GM21390 (cell line): ENCODE results near the gene IRF2.

Source experiments
- ATAC-seq: cut with Tn5 transposase; IDR thresholded peaks from one replicate; pipeline ENCODE4 v1.9.1; 2021; ENCODE audit not compliant: unreplicated experiment

Gene IRF2

DNA sequence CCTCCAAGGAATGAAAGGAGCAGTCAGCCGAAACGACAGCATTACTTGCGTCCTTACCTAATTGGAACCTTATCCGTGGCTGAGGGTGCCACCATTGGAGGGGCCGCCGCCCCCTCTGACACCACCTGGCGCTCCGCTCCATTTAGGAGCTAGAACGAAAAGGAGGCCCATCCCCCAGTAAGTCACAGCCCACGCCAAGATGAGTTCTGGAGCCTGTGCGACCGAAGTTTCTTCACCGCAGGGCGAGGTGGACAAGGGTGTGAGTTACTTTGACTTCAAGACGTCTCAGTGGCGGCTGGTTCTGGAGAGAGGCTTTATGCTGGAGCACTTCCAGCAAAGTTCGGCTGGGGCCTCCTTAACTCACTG is 729 bp upstream of the IRF2 start:
- peak; percentile 5 for ATAC-seq

DNA sequence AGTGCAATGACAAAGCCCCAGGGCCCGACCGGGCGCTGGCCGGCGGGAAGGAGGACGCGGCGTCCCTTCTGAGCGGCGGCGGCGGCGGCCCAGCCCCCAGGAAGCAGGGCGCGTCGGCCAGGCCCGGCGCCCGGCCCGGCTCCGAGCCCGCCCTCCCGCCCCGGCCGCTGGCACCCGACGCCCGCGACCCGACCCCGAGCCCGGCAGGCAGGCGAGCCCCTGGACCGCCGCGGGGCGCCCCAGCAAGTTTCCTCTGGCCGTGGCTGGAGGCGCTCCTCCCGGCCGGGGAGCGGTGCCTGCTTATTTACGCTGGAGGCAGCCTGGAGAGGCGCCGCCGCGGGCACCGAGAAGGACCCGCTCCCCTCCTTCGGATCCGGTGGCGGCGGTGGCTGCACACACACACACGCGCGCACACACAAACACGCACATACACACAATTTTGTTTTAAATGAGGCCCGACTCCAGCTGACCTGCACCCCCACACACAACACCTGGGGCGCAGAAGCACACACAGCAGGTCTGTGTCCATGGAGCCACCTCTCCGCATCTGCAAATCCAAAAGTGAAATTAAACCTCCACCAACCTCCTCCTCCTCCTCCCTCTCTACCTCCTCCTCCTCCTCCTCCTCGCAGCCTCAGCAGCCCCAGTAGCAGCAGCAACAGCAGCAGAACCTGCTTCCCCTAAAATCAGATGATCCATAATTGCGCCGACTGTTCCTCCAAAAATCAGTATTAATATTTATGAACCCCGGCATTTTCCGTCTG is 669 bp downstream of the IRF2 start:
- no peak for ATAC-seq

DNA sequence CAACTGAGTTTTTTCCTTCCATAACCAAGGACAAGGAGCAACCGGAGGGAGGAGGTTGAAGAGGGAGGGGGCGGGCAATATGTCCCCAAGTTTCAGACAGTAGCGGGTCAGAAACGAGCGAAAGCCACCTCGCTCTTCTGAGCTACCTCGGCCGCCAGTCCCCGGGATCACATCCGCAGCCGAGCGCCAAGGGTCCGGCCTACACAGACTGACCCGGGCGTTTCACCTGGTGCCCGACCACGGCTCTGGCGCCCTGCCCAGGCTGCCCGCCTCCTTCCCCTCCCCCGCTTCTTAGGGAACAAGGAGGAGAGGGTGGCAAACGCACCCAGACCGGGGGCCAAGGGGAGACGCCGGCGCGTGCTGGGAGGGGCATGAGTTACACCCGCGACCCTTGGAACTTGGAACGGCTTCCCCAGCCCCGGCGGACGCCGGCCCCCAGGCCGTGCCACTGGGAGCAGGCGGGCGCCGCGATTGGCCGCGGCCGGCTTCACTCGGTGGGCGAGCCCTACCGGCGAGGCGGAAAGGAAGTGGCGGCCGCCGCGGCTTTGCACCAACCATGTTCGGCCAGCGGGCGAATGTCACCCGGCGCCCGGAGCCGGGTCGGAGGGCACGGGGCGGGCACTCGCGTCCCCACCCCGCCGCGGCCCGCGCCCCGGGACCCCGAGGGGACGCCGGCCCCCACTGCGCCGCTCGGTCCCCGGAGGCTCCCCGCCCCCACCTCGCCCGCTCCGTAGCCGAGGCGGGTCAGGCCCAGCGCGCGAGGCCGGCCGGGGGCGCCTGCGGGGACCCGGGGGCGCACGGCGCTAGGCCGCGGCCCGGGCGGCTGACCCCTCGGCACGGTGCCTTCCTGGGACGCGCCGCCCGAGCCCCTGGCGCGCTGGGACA is 1.5 kb downstream of the IRF2 start:
- ATAC-seq = no peak

DNA sequence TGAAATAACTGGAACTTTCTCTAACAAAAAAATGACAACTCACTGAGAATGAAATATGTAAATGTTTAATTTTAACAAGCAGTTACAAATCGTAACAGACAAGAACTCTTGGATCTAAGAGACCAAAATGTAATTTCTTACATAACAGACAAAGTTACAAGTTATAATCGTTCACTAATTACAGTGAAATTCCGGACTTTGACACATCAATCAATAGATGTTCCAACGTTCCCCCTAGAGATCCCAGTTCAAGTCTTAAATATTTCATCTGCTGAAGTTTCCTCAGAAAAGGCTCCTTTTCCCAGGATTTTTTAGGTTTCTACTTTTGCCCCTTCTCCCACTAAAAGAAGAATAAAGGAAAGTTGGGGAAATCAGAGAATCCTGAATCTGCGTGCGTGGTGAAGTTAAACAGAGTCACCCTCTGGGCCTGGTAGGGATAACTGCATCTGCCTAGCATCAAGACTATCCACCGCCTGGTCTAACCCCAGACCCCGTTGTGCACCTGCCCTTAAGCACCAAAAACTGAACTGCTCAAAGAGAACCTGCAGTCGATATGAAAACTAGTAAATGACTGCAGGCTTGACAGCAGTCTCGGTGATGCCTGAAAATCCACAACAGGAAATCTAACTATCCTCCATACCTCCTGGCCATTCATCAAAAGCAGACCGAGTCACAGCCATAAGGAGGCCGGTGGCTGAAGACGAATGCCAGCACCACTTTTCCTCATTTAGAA is 2.3 kb downstream of the IRF2 start:
- no peak for ATAC-seq

DNA sequence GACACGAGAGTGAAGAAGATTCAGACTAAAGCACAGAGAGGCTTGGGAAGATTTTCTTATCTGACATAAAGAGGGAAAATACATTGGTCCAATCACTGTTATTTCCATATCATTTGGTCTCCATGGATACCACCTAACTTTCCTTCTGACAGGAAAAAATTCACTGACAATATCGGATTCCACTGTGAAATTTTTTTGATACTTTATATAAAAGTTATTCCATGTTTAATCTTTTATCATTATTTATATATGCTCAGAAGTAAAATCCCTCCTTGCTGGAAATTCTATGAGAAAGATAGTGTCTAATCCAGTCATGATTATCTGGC is 3.6 kb downstream of the IRF2 start:
- no peak for ATAC-seq

DNA sequence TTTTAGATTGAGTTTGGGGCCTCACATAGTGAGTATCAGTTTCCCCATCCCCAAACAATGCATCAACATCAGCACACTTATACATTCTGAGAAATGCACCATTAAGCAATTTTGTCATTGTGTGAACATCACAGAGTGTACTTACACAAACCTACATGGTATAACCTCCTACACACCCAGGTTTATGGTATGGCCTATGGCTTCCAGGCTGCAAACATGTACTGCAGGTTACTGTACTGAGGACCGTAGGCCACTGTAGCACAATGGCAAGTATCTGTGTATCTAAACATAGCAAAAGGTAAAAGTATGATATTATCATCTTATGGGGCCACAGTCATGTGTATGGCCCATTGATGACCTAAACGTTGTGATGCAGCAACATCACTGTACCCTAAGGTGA is 7.7 kb downstream of the IRF2 start:
- ATAC-seq = no peak

DNA sequence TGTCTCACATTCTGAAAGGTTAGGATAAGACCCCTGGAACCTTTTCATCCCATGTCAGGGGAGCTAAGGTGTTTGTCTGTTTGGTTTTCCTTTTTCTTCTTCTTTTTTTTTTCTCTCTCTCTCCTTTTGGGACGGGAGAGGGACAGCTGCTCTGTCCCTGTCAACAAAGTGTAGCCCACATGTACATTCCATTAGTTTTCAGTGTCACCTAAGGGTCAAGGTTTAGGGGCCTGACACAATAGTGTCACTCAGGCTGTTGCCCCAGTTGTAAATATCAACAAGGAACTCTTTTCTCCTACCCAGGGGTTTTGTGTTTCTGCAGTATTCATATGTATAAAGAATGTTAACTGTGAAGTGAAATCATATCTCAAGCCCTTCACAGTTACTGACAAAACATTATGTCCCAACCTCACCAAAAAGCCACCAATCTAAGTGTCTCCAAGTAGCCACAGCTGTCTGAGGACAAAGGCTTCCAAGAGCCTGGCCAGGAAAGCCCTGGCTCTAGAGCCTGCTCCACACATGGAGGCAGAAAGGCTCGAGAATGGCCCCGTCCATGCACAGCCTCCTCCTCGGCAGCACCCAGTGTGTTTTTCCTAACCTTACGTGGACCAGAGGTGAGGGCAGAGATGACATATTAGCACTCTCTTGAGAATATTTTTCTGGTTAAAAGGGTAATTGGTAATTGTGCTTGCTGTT is 9.4 kb downstream of the IRF2 start:
- no peak for ATAC-seq

DNA sequence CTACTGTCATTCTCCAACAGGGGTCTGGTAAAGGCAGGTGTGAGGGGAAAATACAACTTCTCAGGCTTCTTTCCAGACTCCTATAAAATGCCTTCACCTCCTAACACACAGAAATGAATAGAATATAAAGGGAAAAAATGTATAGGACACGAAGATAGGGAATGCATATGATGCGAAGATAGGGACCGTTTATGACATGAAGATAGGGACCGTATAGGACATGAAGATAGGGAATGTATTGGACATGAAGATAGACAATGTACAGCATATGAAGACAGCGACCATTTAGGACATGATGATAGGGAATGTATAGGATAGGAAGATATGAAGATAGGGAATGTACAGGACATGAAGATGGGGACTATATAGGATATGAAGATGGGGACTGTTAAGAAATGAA is 10.5 kb downstream of the IRF2 start:
- no peak for ATAC-seq

DNA sequence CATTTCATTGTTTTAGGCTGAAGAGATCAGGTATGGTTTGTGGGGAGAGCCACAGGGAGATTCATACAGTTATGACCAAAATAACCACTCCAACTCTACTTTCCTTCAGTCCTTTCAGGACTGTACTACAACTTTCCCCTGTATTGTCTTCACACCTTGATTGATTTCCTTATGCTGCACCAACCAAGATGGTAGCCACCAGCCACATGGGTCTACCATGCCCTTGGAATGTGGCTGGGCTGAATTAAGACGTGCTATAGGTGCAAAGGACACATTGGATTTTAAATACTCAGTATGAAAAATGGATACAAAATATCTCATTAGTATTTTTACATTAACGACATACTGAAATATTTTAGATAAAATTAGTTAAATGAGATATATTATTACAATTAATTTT is 11.2 kb downstream of the IRF2 start:
- ATAC-seq = no peak

DNA sequence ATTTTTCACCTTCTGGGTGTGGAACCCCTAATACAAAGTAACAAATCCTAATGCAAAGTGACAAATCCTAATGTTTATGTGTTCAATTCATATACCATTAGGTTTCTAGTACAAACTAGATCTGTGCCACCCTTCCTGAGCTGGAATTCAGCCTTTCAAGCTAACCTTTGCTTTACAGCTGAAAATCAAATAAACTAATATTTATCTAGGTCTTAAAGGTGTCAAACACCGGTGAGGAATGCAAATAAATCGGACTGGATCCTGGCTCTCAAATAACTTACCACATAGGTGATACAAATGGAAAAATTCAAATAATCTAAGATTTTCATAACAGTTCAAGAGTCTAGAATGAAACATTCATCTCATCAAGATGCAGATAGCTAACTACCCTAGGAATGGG is 11.6 kb downstream of the IRF2 start:
- no peak for ATAC-seq

DNA sequence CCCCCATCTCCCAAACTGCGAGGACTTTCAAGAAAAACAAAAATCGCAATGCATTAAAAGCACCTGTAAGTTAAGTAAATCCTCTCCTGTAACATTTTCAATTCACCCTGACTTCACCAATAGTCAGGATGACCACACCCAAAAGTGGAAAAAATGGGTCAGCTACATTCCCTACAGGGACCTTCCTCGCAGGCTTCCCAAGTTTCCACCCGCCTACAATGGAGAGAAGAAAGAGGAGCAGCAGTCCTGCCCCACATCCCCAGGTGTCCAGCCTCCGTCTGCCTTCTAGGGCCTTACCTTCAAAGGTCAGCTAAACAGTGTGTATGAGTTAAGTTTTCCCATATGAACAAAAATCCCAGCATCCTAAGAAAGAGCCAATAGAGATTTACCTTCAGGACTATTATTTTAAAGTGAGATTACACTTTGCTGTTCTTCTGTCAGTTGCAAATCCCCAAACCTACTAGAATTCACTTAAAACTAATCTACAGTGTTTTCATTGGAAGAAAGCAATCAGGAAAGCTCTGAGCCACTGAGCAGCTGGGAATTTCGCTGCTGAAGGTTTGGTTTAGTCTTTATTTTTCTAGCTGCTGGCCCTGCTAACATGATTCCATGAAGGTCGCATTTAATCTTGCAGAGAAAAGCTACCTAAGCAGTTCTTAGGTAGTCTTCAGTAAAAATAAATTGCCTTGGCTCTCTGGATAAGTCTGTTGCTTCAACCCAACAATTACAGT is 12.5 kb downstream of the IRF2 start:
- no peak for ATAC-seq

DNA sequence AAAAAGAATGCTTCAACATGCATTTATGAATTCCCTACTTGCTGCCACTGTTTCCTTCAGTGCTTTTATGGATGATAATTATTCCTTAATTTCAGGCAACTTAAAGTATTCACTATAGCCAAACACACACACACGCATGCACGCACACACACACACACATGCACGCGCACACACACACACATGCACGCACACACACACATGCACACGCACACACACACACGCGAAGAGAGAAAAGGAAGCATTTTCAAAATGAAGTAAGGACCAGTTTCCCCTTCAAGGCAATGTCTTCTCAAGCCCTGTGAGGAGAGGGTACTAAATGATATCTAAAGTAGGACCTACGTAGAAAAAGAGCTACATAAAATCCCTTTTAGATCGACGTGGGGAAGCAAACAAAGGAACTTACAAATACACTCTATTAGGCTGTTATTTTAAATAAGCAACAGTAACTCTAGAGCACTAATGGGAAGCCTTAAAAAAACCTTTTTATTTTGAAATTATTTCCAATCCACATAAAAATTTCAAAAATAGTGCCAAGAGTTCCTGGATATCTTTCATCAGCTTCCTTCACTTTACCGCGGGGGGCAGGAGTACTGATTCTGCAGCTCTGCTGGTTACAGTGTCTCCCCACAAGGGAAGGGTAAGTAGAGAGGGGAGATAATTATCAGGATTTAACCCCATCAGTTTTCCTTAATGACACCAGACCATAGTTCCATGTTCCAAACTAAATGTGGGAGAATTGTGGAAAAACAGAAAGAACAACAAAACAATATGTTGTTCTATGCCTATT is 13.7 kb downstream of the IRF2 start:
- no peak for ATAC-seq

DNA sequence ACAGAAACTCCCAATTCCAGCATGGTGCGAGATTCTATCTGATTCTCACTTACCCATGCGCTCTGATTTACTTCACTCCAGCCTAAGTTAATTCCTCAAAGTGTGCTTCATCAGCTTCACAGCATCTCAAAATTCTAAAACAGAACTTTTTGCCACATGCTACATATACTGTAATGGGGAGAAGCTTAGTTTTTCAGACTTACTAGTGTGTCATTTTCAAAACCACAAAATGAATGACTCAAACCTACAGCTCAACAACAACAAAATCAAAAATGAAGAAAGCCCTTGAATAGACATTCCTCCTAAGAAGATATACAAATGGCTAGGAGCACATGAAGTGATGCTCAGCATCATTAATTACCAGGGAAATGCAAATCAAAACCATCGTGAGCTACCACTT is 14.9 kb downstream of the IRF2 start:
- ATAC-seq = no peak

DNA sequence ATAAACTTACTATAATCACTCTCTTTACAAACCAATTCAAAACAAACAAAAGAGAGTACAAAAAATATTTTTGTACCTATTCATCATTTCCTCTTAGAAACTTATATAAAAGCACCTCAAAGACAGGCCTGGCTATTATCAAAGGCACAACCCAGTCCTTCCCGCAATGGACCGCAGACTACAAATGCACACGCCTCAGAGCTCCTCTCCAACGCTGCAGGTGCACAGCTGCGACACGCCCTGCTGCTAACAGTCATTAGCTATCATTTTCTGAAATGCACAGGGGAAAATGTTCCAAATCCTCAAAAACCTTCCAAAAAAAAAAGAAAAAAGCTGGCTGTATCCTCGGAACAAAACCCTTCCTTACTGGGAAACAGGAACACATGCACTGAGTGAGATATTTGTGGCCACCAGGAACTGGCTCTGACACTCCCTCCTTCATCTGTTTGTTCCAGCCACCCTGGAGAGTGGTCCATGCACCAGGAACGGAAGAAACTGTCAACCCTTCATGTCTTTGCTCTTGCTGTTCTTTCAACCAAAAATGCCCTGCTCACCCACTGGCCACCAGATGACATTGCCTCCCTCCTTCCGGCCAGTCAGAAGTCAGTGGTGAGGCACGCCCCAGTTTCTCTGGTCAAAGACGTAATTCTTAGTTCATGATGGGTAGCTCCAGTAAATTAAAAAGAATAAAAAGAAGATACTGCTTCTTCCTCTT is 16.7 kb downstream of the IRF2 start:
- no peak for ATAC-seq

DNA sequence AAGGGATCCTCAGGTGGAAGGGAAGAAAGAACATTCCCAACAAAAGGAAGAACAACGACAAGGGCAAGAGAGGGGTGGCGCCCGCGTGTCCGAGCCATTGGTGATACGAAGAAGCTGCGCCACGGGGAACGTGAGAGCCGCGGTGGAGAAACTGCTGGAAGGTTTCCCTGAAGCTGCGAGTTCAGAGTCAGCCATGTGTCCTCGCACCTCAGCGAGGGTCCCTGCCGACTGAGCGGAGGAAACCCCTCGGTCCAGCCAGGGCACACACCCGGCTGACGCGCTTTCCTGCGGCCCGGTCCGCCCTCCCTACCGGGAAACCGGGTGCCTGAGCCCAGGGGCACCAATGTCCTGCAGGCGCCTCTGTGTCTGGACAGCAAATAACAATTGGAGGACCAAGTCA is 18.0 kb downstream of the IRF2 start:
- no peak for ATAC-seq

DNA sequence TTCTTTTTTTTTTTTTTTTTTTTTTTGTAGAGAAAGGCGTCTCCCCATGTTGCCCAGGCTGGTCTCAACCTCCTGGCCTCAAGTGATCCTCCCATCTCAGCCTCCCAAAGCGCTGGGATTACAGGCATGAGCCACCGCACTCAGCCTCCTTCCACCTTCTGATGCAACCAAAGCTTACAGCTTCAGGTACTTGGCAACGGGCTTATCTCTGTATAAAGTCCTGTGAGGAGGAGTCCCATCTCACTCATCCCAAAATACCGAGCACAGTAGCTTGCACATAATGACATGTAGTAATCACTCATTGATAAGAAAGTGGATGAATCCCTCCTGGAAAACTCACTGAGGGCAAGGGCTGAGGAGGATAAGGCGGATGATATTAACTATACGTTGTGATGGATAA is 19.1 kb downstream of the IRF2 start:
- ATAC-seq = no peak

DNA sequence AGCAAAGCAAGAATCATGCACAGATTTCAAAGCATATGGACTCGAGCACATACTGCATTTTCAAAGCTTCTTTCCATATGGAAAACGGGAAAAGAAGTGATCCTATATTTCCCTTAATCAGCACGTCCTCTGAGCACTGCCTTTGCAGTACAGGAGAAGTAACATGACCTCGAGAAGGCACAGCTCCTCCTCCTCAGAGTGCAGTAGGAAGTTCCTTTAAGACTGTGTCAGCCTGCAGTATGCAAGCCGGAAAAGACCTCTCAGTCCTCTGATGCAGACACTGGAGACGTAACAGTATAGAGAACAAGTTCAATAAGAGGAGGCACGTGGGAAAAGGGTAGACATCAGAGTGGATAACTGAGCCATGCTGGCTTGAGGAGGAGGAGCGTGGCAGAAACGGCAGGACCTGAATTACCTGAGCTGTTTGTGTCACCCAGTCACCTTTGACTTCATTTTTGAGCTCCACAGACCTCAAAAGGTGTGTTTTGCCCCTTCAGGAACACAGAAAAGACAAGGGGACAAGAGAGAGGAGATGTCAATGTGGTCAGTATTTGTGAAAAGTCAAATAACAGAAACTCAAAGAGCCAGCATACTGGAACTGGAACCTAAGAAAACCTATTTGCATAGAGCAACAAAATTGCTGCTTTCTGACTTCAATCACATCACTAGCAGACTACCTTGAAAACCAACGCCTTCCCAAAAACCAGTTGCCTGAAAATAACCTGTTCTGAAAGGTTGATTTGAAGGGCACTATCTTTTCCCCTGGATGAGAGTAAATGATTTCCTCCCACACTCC is 20.8 kb downstream of the IRF2 start:
- ATAC-seq = peak; percentile 71

DNA sequence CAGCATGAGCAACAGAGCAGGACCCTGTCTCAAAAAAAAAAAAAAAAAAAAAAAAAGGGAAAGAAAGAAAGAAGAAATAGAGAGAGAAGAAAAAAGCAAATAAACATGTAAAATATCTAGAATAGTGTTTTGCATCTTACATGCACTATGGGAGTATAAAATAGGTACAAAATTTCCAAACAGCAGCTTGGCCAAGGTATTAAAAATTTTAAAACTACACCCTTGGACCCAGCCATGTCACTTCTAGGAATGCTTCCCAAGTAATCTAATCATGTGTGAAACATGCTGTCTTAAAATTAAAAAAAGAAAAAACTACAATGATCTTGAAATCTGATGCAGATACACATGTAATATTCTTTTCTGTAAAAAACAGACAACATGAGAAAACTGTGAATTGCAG is 21.6 kb downstream of the IRF2 start:
- ATAC-seq = no peak
